Uterus (tissue), 4 donors: ENCODE results near the gene EHBP1L1. TPM values are rescaled to one million over a fixed set of nuclear protein-coding genes. Genes with fewer than 3 reads are reported as not detected.

ENCODE experiments used
- DNase-seq, 2 donors: peaks; one replicate each; pipeline ENCODE4 v3.0.0-alpha.2; 2019 to 2020
- H3K27ac ChIP-seq, 2 donors: fragments of 200-600 bp; sonication (generic); 1 replicate in 1 of 2; 2 replicates in 1 of 2; pipeline ENCODE4 v1.5.1; 2016 to 2018
- H3K27me3 ChIP-seq, 2 donors: fragments of 200-600 bp; sonication (generic); one replicate each; pipeline ENCODE4 v1.5.1; 2018 to 2019; ENCODE audit warnings: control low read depth in 1 of 2
- H3K36me3 ChIP-seq, 2 donors: fragments of 200-600 bp; sonication (generic); one replicate each; pipeline ENCODE4 v1.5.1; 2019; ENCODE audit warnings: control low read depth in 1 of 2
- H3K4me1 ChIP-seq, 2 donors: fragments of 200-600 bp; sonication (generic); one replicate each; pipeline ENCODE4 v1.5.1; 2018 to 2019; ENCODE audit warnings: control low read depth in 1 of 2
- H3K4me3 ChIP-seq, 2 donors: fragments of 200-600 bp; sonication (generic); 1 replicate in 1 of 2; 2 replicates in 1 of 2; pipeline ENCODE4 v1.5.1; 2018 to 2019; ENCODE audit warnings: mild to moderate bottlenecking in 1 of 2
- H3K9me3 ChIP-seq, 2 donors: fragments of 200-600 bp; sonication (generic); one replicate each; pipeline ENCODE4 v1.5.1; 2019; ENCODE audit warnings: control low read depth in 1 of 2
- CTCF ChIP-seq, 4 experiments: fragments of 200-600 bp in 2 of 4; fragments of 450-650 bp in 2 of 4; sonication (generic) in 2 of 4; IDR thresholded peaks; one replicate each; pipeline ENCODE4 v1.5.1; 2016 to 2019; ENCODE audit warnings: antibody characterized with exemption in 4 of 4, mild to moderate bottlenecking in 2 of 4, moderate library complexity in 1 of 4
- POLR2A ChIP-seq, 2 donors: fragments of 450-650 bp; IDR thresholded peaks; one replicate each; pipeline ENCODE4 v1.6.1; 2016; ENCODE audit warnings: antibody characterized with exemption in 2 of 2, mild to moderate bottlenecking in 1 of 2, moderate library complexity in 1 of 2
- intact Hi-C: fragments of 100-400 bp; cut with DNase I; formaldehyde crosslinking; loops from one replicate; pipeline ENCODE4 v1.15.1; 2023; ENCODE audit warnings: low total_unique reads
- total RNA-seq, 4 donors: library from RNA; depleted of rRNA in 3 of 4; stranded (reverse); fragments of >200 nt in 3 of 4; gene quantifications; one replicate each; pipeline versions ENCODE4 v1.1.0 to v1.2.4, GENCODE V29; 2014 to 2023
- donor health status: DM: yes; HTN: yes; CAD: no.

EHBP1L1 gene
- total RNA-seq, 4 donors from 2014 or later: 44.2 to 159 (median 69.5) TPM

- H3K4me3 ChIP-seq: no peak overlapping the region
- no peak for DNase-seq
- H3K27me3 ChIP-seq: no peaks in the 10 kb centered on the region
- H3K9me3 ChIP-seq: no peaks in the 10 kb centered on the region
- H3K36me3 ChIP-seq: no peaks in the 10 kb centered on the region
- peak overlapping the region; percentile 35 to 43 for H3K27ac ChIP-seq
- intact Hi-C loops: loop anchor here (10.0 kb wide), 1 partner anchor 51 kb away; no protein-coding TSS in a partner anchor
- TF ChIP-seq POLR2A (IDR thresholded peaks at IDR 0.05) (no peak), CTCF (IDR thresholded peaks at IDR 0.05) (no peak)
- peaks cover 0 to 6% of the 10 kb centered on the region in 2 donors for H3K4me1 ChIP-seq
These were observed 10.4 kb downstream of the EHBP1L1 start for GRCh38 chr11:65586247-65586630.

GRCh38 chr11:65586676-65587075, 10.8 kb downstream of the EHBP1L1 start:
- peaks cover 0 to 6% of the 10 kb centered on the region in 2 donors for H3K4me1 ChIP-seq
- intact Hi-C loops: loop anchor here (10.0 kb wide), 1 partner anchor 52 kb away; no protein-coding TSS in a partner anchor
- H3K27me3 ChIP-seq: no peaks in the 10 kb centered on the region
- H3K9me3 ChIP-seq: no peaks in the 10 kb centered on the region
- no peak overlapping the region for H3K4me3 ChIP-seq
- no peak for DNase-seq
- peak overlapping the region; percentile 35 to 43 for H3K27ac ChIP-seq
- no peaks in the 10 kb centered on the region for H3K36me3 ChIP-seq
- TF ChIP-seq CTCF (IDR thresholded peaks at IDR 0.05) (no peak), POLR2A (IDR thresholded peaks at IDR 0.05) (no peak)

GRCh38 chr11:65588199-65589054, 12.6 kb downstream of the EHBP1L1 start:
- Histone ChIP-seq H3K36me3 (no peaks in the 10 kb centered on the region), H3K4me1 (peaks cover 0 to 6% of the 10 kb centered on the region in 2 donors), H3K4me3 (no peak overlapping the region), H3K9me3 (no peaks in the 10 kb centered on the region), H3K27ac (peak overlapping the region; percentile 58 to 70), H3K27me3 (no peaks in the 10 kb centered on the region)
- DNase-seq: peak in 1 of 2 donors; percentile 70
- intact Hi-C loops: loop anchor here (10.0 kb wide), 1 partner anchor 54 kb away; no protein-coding TSS in a partner anchor
- TF ChIP-seq POLR2A (IDR thresholded peaks at IDR 0.05) (no peak), CTCF (IDR thresholded peaks at IDR 0.05) (peak; percentile 16 to 65 (median 56))

- no peak for DNase-seq
- no peaks in the 10 kb centered on the region for H3K9me3 ChIP-seq
- peak overlapping the region in 1 of 2 donors; percentile 10 for H3K27ac ChIP-seq
- intact Hi-C loops: loop anchor here (10.0 kb wide), 1 partner anchor 55 kb away; no protein-coding TSS in a partner anchor
- no peaks in the 10 kb centered on the region for H3K36me3 ChIP-seq
- TF ChIP-seq POLR2A (IDR thresholded peaks at IDR 0.05) (no peak), CTCF (IDR thresholded peaks at IDR 0.05) (no peak)
- no peak overlapping the region for H3K4me3 ChIP-seq
- H3K4me1 ChIP-seq: peaks cover 0 to 9% of the 10 kb centered on the region in 2 donors
- no peaks in the 10 kb centered on the region for H3K27me3 ChIP-seq
These were observed 13.8 kb downstream of the EHBP1L1 start for GRCh38 chr11:65589444-65590239.
